GM18526 (cell line): Measurements from ENCODE around the gene PAGE2B.

ENCODE experiments used
- POLR2A ChIP-seq: IDR thresholded peaks from 3 replicates; pipeline ENCODE4 v1.6.1; 2011; ENCODE audit not compliant: insufficient read length; ENCODE audit errors: extremely low read depth

PAGE2B gene

GRCh38 chrX:55074851-55075467, at the start of gene PAGE2B:
Gene PAGE2B, plus strand, starts transcription at chrX:55075030. Its CDS starts 1,012 bp downstream, at chrX:55076042.
- no peak for TF ChIP-seq POLR2A

GRCh38 chrX:55026143-55026542, 48.7 kb upstream of the PAGE2B start:
- no peak for TF ChIP-seq POLR2A

- TF ChIP-seq POLR2A, result no peak
These were observed 48.0 kb upstream of the PAGE2B start for GRCh38 chrX:55026840-55027239.

DNA sequence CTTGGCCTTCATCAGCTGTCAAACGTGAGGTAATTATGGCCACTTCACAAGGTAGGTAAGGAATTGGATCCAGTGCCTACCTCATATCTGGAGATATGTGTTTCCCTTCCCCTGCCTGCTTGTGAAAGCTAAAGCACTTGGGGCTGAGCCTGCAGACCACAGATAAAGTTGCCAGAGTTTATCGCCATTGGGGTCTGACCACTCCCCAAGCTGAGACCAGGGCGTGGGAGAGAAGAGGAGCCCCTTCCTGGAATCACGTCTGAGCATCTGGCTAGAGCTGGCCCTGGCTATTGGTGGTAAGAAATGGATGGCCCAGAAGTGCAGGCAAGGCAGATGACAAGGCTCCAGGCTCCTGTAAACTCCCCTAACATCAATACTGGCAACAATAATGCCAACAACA, 46.8 kb upstream of the PAGE2B start:
- TF ChIP-seq POLR2A, result no peak

GRCh38 chrX:55028611-55029010, 46.2 kb upstream of the PAGE2B start:
- TF ChIP-seq POLR2A, result no peak

- TF ChIP-seq POLR2A, result no peak
These were observed 45.5 kb upstream of the PAGE2B start for GRCh38 chrX:55029291-55029690.

DNA sequence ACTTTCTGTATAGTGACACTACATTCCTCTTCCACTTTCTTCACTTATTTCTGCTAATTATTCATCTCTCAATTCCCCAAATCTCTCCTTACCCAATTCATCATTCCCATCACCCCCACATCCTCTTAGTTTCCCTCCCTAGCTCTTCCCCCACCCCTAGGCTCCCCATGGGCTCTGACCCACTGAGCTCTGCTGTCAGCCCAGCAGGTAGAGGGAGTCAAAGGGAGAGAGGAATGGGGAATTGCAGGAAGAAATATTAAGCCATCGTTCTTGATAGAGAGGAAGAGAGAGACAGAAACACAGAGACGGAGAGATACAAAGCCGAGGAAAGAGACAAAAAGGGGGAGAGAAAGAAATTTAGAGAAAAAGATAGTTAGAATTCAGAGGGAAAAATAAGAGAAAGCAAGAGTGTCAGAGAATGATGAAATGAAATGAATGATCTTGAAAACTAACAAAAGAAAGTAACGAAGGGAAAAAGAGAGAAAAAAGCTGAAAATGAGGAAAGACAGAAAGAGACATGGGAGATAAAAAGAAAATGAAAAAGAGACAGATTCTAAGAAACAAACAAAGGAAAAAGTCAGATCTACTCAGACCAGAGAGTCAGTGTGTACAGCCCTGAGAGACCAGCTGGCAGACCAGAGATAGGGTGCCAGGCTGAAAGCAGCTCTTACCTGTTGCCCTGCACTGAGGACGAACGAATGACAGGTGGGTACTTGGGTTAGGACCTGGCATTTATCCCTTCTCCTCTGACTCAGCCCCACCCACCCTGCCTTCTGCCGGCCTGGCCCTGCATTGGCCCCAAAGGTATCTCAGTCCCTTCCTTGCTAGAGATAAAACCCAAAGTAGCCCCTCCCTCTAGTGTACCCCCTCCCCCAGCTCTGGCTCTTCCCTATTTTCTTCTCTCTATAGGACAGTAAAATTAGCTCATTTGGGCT, 44.3 kb upstream of the PAGE2B start, which contains the start of gene ALAS2:
ALAS2 (minus strand) TSS at position 707 of the 935 bp plus-strand sequence. CDS start 4,977 bp downstream, outside the sequence.
- no peak for TF ChIP-seq POLR2A

- no peak for TF ChIP-seq POLR2A
These were observed 41.4 kb upstream of the PAGE2B start for GRCh38 chrX:55033429-55033828.

GRCh38 chrX:55039471-55039870, 35.4 kb upstream of the PAGE2B start:
- TF ChIP-seq POLR2A, result no peak

DNA sequence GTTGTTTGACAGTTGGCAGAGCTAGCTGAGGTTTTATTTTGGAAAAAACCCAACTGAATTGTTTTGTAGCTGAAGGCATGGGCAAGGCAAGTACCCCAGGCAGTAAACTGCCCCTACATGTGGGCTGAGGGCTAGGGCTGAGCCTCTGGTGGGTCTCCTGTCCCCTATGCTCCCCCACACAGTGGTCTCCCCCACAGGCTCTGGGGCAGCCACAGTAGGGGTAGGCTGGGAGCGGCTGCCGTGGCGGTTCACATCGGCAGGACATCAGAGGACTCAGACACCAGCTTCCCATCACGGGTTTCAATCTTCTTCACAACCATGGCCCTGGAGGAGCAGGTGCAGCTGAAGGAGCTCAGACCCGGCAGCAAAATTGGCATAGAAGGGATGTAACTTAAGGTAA, 33.3 kb upstream of the PAGE2B start:
- no peak for TF ChIP-seq POLR2A

GRCh38 chrX:55056820-55057674, 17.8 kb upstream of the PAGE2B start:
- TF ChIP-seq POLR2A, result no peak

- no peak for TF ChIP-seq POLR2A
These were observed 17.1 kb upstream of the PAGE2B start for GRCh38 chrX:55057675-55058249.

DNA sequence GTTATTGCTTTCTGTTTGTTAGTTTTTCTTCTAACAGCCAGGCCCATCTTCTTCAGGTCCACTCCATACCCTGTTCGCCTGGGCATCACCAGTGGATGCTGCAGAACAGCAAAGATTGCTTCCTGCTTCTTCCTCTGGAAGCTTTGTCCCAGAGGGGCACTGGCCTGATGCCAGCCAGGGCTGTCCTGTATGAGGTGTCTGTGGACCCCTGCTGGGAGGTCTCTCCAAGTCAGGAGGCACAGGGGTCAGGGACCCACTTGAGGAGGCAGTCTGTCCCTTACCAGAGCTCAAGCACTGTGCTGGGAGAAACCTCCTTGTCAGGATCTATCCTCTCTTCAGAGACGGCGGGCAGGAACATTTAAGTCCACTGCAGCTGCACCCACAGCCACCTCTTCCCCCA, 2.5 kb upstream of the PAGE2B start:
- TF ChIP-seq POLR2A, result no peak

- no peak for TF ChIP-seq POLR2A
These were observed 14.1 kb downstream of the PAGE2B start, which contains the start of gene PAGE2 for GRCh38 chrX:55088795-55089489. Gene PAGE2, plus strand, starts transcription at chrX:55089018. Its CDS starts 1,003 bp downstream, at chrX:55090021.
